Fibroblast of lung (primary cell): Measurements from ENCODE around the gene RNFT2.
"Not testable (repeated sequence)": the region's sequence is repeated elsewhere in the genome, so short reads cannot be mapped to it uniquely, and the experiment has no call there.

Source experiments
- CTCF ChIP-seq, 2 donors: IDR thresholded peaks in 1 of 2; conservative IDR thresholded peaks in 1 of 2; 1 replicate in 1 of 2; 2 replicates in 1 of 2; pipeline ENCODE4 v1.5.1; 2011 to 2012; ENCODE audit warnings: low read length in 2 of 2, control low read depth in 1 of 2, inconsistent platforms in 1 of 2, low read depth in 1 of 2, mild to moderate bottlenecking in 1 of 2
- EZH2 ChIP-seq: IDR thresholded peaks from 2 replicates; pipeline ENCODE4 v1.5.1; 2012; ENCODE audit warnings: low read length, control low read depth, mild to moderate bottlenecking; ENCODE audit errors: missing control alignments

- not testable (repeated sequence) for TF ChIP-seq CTCF (conservative IDR thresholded peaks at IDR 0.05 in 1 of 2, IDR thresholded peaks at IDR 0.05 in 1 of 2; ENCODE audit: low read depth in 1 of 2, low read length in 2 of 2); EZH2
Measured at GRCh38 chr12:116789562-116789961, 51.4 kb downstream of the RNFT2 start.
